Measurements from ENCODE around the gene TAF11. TPM values are rescaled to one million over a fixed set of nuclear protein-coding genes. Genes with fewer than 3 reads are reported as not detected.
A peak's percentile ranks its signal among the peaks of the same experiment; 100 is the strongest.
"Not testable (repeated sequence)": the region's sequence is repeated elsewhere in the genome, so short reads cannot be mapped to it uniquely, and the experiment has no call there.

The TAF11 gene, protein sequence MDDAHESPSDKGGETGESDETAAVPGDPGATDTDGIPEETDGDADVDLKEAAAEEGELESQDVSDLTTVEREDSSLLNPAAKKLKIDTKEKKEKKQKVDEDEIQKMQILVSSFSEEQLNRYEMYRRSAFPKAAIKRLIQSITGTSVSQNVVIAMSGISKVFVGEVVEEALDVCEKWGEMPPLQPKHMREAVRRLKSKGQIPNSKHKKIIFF
- 10 to 100 TPM; 25.3 to 26.1 TPM for total RNA-seq
- 10 to 100 TPM; 16.5 to 19.8 TPM for polyA plus RNA-seq

DNA sequence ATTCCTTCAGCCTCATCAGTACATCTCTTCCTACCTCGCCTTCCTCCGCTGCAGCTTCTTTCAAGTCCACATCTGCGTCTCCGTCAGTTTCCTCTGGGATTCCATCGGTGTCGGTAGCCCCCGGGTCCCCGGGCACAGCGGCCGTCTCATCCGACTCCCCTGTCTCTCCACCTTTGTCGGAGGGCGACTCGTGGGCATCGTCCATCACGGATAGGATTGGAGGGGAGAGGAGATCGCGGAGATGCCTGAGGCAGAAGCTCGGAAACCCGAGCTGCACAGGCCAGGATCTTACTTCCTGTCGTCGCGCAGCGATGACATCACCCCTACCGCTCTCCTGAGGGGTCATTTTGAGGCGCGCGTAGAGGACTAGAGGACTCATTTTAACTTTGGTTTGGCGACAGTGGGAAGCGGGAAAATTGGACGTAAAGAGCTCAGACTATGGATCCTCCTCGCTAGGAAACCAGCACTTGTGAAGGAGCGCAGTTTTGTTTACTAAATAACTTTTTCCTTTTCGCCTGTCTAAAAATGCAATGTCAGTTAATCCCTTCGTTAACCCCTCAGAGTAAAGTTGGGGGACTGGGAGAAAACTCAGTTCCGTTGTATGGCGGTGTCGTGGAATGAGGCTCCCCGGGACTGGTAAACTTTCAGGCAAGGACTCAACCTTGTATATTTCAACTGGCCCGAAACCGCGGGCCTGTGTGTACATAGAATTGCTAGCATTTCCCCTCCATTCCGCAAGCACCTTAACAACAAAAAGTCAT is at the start of gene TAF11:
Gene TAF11, minus strand, starts transcription at position 290 of the 761 bp plus-strand sequence. Its CDS starts 85 bp downstream, at position 205.
- POLR2A ChIA-PET (ENCODE audit: partially characterized antibody): interaction anchor here (0.8 to 3.9 kb wide), 17 partner anchors 9 to 651 kb away, joined by 3 to 50 read pairs (median 6); partner anchors contain the start of genes BLTP3A, HMGA1, ILRUN and SNRPC
- H3K4me1 Mint-ChIP-seq: peaks cover 31 to 65% (median 52%) of the 10 kb centered on the region in 4 donors

DNA sequence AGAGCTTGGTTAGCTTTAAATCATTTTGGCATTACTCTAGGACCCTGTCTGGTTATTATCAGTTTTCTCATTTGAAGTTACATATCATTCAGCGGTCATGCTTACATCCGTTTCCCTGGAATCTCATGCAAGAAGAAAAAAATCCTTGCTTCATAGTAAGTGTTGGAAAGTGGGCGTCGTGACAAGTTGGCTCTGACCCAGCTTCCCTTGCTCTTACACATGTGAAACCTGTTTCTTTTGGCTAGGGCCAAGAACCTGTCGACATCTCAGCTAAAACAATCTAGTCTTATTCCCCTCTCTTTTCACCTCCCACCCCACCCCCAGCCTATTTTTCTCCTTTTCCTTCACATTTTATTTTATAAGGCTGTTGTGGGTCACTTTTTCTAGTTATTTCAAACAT is 46.7 kb upstream of the TAF11 start:
- no peaks in the 10 kb centered on the region for H3K27me3 ChIP-seq (ENCODE audit: insufficient read depth, low read length)
- H3K4me3 ChIP-seq (ENCODE audit: low read length in 2 of 2): no peak overlapping the region
- no peaks in the 10 kb centered on the region for H3K4me1 ChIP-seq (ENCODE audit: insufficient read depth, low read length)
- H3K36me3 ChIP-seq (ENCODE audit: insufficient read depth, low read length): no peaks in the 10 kb centered on the region
- no peaks in the 10 kb centered on the region for H3K9me3 Mint-ChIP-seq
- no peak overlapping the region for H3K27ac Mint-ChIP-seq
- H3K9me3 ChIP-seq (ENCODE audit: control insufficient read depth in 1 of 2, low read length in 2 of 2): no peaks in the 10 kb centered on the region
- intact Hi-C loops (cut with micrococcal nuclease): no loop called here
- ChIA-PET POLR2A (ENCODE audit: partially characterized antibody) (no interaction called here), CTCF (ENCODE audit: partially characterized antibody) (no interaction called here)
- H3K27ac ChIP-seq (ENCODE audit: low read depth, low read length): no peak overlapping the region
- no peak overlapping the region for H3K4me3 Mint-ChIP-seq
- no peaks in the 10 kb centered on the region for H3K27me3 Mint-ChIP-seq
- DNase-seq: no peak
- H3K36me3 Mint-ChIP-seq: peaks cover 0 to 13% of the 10 kb centered on the region in 2 donors
- peaks cover 0 to 5% (median 1%) of the 10 kb centered on the region in 4 donors for H3K4me1 Mint-ChIP-seq

More for the DNA sequence above, at the start of gene TAF11:
- CTCF ChIA-PET (ENCODE audit: partially characterized antibody): interaction anchor here (0.6 to 1.4 kb wide), 5 partner anchors 9 to 252 kb away, joined by 3 to 7 read pairs (median 3); partner anchors contain the start of gene SNRPC
- peaks cover 0 to 2% (median 0%) of the 10 kb centered on the region in 8 donors for H3K9me3 Mint-ChIP-seq
- intact Hi-C loops (cut with micrococcal nuclease): loop anchor here (1.0 to 10.0 kb wide), 3 partner anchors 96 to 367 kb away; partner anchors contain the start of genes BLTP3A and ZNF76
- Histone ChIP-seq H3K27ac (ENCODE audit: low read depth, low read length) (peak within 1 kb of the TSS; percentile 94), H3K27me3 (ENCODE audit: insufficient read depth, low read length) (no peaks in the 10 kb centered on the region), H3K4me3 (ENCODE audit: low read length in 2 of 2) (peak within 1 kb of the TSS; percentile 70 to 91), H3K9me3 (ENCODE audit: control insufficient read depth in 1 of 2, low read length in 2 of 2) (no peaks in the 10 kb centered on the region), H3K4me1 (ENCODE audit: insufficient read depth, low read length) (peaks cover 31% of the 10 kb centered on the region), H3K36me3 (ENCODE audit: insufficient read depth, low read length) (no peaks in the 10 kb centered on the region)
- peak within 1 kb of the TSS; percentile 97 to 100 (median 99) for H3K4me3 Mint-ChIP-seq
- peak; percentile 87 to 93 (median 88) for DNase-seq
- H3K27ac Mint-ChIP-seq: peak within 1 kb of the TSS; percentile 95 to 100 (median 99)
- H3K27me3 Mint-ChIP-seq: no peaks in the 10 kb centered on the region
- H3K36me3 Mint-ChIP-seq: peaks cover 23 to 46% of the 10 kb centered on the region in 2 donors

DNA sequence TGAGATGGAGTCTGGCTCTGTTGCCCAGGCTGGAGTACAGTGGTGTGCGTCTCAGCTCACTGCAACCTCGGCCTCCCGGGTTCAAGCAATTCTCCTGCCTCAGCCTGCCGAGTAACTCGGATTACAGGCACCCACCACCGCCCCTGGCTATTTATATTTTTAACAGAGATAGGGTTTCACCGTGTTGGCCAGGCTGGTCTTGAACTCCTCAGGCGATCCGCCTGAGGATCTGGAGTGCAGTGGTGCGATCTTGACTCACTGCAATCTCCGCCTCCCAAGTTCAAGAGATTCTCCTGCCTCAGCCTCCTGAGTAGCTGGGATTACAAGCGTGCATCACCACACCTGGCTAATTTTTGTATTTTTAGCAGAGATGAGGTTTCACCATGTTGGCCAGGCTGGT is 44.4 kb upstream of the TAF11 start:
- CTCF ChIA-PET (ENCODE audit: partially characterized antibody); H3K4me3 ChIP-seq (ENCODE audit: low read length in 2 of 2); H3K27me3 ChIP-seq (ENCODE audit: insufficient read depth, low read length); H3K36me3 ChIP-seq (ENCODE audit: insufficient read depth, low read length); H3K9me3 ChIP-seq (ENCODE audit: control insufficient read depth in 1 of 2, low read length in 2 of 2); H3K27me3 Mint-ChIP-seq; H3K9me3 Mint-ChIP-seq; H3K4me3 Mint-ChIP-seq; H3K27ac ChIP-seq (ENCODE audit: low read depth, low read length); DNase-seq; intact Hi-C loops (cut with micrococcal nuclease); H3K4me1 Mint-ChIP-seq; H3K4me1 ChIP-seq (ENCODE audit: insufficient read depth, low read length); POLR2A ChIA-PET (ENCODE audit: partially characterized antibody); H3K27ac Mint-ChIP-seq: not testable (repeated sequence)
- H3K36me3 Mint-ChIP-seq: peaks cover 0 to 13% of the 10 kb centered on the region in 2 donors

DNA sequence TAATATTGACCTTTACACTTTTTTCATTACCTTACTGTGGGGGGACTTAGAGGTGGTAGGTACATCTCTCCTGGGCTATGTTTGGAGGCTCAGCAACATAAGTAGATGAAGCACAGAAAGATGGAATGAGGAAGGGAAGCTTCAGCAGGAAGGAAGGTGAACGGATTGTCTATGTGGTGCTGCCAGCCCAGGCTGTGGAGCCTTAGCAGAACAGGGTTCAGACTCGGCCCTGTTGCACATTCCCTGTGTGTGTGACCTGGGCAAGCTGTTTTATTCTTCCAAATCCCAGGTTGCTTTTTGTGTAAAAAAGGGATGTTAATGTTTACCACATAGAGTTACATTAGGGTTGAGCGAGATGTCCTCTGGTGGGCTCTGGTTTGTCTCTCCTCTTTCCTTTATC is 42.4 kb upstream of the TAF11 start:
- intact Hi-C loops (cut with micrococcal nuclease): no loop called here
- no peaks in the 10 kb centered on the region for H3K9me3 ChIP-seq (ENCODE audit: control insufficient read depth in 1 of 2, low read length in 2 of 2)
- H3K36me3 Mint-ChIP-seq: peaks cover 0 to 13% of the 10 kb centered on the region in 2 donors
- no peaks in the 10 kb centered on the region for H3K9me3 Mint-ChIP-seq
- no peak overlapping the region for H3K27ac ChIP-seq (ENCODE audit: low read depth, low read length)
- no peak for DNase-seq
- peaks cover 0 to 3% (median under 1%) of the 10 kb centered on the region in 4 donors for H3K4me1 Mint-ChIP-seq
- POLR2A ChIA-PET (ENCODE audit: partially characterized antibody): no interaction called here
- no peaks in the 10 kb centered on the region for H3K27me3 ChIP-seq (ENCODE audit: insufficient read depth, low read length)
- no peaks in the 10 kb centered on the region for H3K27me3 Mint-ChIP-seq
- no peak overlapping the region for H3K27ac Mint-ChIP-seq
- H3K4me3 Mint-ChIP-seq: no peak overlapping the region
- H3K4me3 ChIP-seq (ENCODE audit: low read length in 2 of 2): no peak overlapping the region
- no peaks in the 10 kb centered on the region for H3K4me1 ChIP-seq (ENCODE audit: insufficient read depth, low read length)
- CTCF ChIA-PET (ENCODE audit: partially characterized antibody): interaction anchor here (0.6 kb wide), 1 partner anchor 500 kb away, joined by 3 read pairs; no protein-coding TSS in a partner anchor
- H3K36me3 ChIP-seq (ENCODE audit: insufficient read depth, low read length): no peaks in the 10 kb centered on the region

DNA sequence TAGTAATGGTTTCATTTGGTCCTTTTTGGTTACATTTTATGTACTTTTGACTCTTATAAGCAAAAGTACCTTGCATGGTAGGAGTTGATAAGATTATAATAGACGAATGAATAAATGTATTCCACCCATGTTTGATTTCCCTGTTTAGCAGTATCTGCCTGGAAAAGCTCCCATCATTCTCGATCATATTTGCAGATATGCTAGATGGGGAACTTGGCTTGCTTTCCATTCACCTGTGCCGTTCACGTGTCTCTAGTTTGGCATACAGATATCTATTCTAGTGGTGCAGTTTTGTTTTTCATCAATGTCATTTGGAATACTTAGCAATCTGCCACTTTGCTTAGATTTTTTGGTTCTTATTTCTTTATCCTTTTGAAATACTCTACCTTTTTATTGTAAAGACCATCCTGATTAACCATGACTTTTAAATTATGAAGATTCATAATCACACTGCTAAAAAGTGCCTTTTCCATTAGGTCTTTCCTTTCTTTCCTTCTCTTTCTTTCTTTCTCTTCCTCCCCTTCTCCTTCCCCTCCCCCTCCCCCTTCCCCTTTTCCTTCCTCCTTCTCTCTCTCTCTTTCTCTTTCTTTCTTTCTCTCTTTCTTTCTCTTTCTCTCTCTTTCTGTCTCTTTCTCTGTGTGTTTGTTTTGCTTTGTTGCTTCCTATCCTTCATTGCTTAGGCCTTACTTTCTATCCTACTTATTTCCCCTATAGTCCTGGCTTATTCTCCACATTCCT is 41.6 kb upstream of the TAF11 start:
- ChIA-PET CTCF (ENCODE audit: partially characterized antibody) (no interaction called here), POLR2A (ENCODE audit: partially characterized antibody) (no interaction called here)
- H3K27ac Mint-ChIP-seq: peak overlapping the region in 2 of 7 donors; percentile 34 to 49

DNA sequence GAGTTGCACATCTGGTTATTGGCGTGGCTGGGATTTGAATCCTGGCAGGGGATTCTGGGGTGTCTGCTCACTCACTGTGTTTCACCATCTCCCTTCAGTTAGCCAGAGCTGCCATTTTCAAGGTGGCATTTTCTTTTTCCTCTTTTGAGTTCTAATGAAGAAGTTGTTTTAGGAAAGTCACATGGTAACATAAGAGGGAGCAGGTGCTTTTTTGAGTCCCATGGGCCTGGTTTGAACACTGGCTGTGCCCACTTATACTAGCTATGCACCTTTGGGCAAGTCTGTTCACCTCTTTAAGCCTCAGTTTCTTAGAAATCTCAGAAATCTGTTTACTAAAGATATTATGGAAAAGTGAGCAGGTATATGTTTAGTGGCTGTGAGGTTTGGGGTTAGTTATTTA is 40.9 kb upstream of the TAF11 start:
- ChIA-PET POLR2A (ENCODE audit: partially characterized antibody) (no interaction called here), CTCF (ENCODE audit: partially characterized antibody) (no interaction called here)
- Mint-ChIP-seq H3K27me3 (no peaks in the 10 kb centered on the region), H3K36me3 (peaks cover 0 to 13% of the 10 kb centered on the region in 2 donors), H3K9me3 (no peaks in the 10 kb centered on the region), H3K4me1 (peaks cover 0 to 3% (median under 1%) of the 10 kb centered on the region in 4 donors), H3K27ac (peak overlapping the region in 2 of 7 donors; percentile 20 to 49), H3K4me3 (no peak overlapping the region)
- H3K36me3 ChIP-seq (ENCODE audit: insufficient read depth, low read length): no peaks in the 10 kb centered on the region
- H3K27me3 ChIP-seq (ENCODE audit: insufficient read depth, low read length): no peaks in the 10 kb centered on the region
- intact Hi-C loops (cut with micrococcal nuclease): no loop called here
- no peaks in the 10 kb centered on the region for H3K4me1 ChIP-seq (ENCODE audit: insufficient read depth, low read length)
- H3K27ac ChIP-seq (ENCODE audit: low read depth, low read length): no peak overlapping the region
- no peak overlapping the region for H3K4me3 ChIP-seq (ENCODE audit: low read length in 2 of 2)
- H3K9me3 ChIP-seq (ENCODE audit: control insufficient read depth in 1 of 2, low read length in 2 of 2): no peaks in the 10 kb centered on the region
- DNase-seq: no peak

More for the DNA sequence above, 41.6 kb upstream of the TAF11 start:
- Histone ChIP-seq H3K27ac (ENCODE audit: low read depth, low read length) (no peak overlapping the region), H3K27me3 (ENCODE audit: insufficient read depth, low read length) (no peaks in the 10 kb centered on the region), H3K36me3 (ENCODE audit: insufficient read depth, low read length) (no peaks in the 10 kb centered on the region), H3K4me1 (ENCODE audit: insufficient read depth, low read length) (no peaks in the 10 kb centered on the region), H3K4me3 (ENCODE audit: low read length in 2 of 2) (no peak overlapping the region), H3K9me3 (ENCODE audit: control insufficient read depth in 1 of 2, low read length in 2 of 2) (no peaks in the 10 kb centered on the region)
- H3K4me3 Mint-ChIP-seq: no peak overlapping the region
- no peaks in the 10 kb centered on the region for H3K9me3 Mint-ChIP-seq
- peaks cover 0 to 13% of the 10 kb centered on the region in 2 donors for H3K36me3 Mint-ChIP-seq
- no peaks in the 10 kb centered on the region for H3K27me3 Mint-ChIP-seq
- peaks cover 0 to 3% (median under 1%) of the 10 kb centered on the region in 4 donors for H3K4me1 Mint-ChIP-seq
- intact Hi-C loops (cut with micrococcal nuclease): no loop called here
- no peak for DNase-seq

DNA sequence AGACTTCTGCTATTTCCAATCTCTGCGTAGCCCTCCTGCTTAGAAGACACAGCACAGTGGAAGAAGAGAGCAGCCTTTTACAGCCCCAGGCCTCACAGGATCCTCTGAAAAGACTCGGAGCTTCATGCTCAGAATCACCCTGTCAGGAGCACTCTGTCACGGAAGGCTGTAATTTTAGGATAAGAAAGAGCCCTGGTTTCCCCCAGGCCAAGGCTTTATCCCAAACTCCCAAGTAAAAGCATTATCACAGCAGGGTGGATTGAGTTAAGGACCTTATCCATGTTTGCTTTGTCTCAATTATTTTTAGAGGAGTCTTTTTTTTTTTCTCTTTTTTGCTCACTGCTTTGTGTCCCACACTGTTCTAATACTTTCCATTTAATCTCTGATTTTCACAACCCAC is 40.4 kb upstream of the TAF11 start:
- Histone ChIP-seq H3K9me3 (ENCODE audit: control insufficient read depth in 1 of 2, low read length in 2 of 2) (no peaks in the 10 kb centered on the region), H3K36me3 (ENCODE audit: insufficient read depth, low read length) (no peaks in the 10 kb centered on the region), H3K27ac (ENCODE audit: low read depth, low read length) (no peak overlapping the region), H3K4me3 (ENCODE audit: low read length in 2 of 2) (no peak overlapping the region), H3K4me1 (ENCODE audit: insufficient read depth, low read length) (no peaks in the 10 kb centered on the region), H3K27me3 (ENCODE audit: insufficient read depth, low read length) (no peaks in the 10 kb centered on the region)
- H3K4me1 Mint-ChIP-seq: peaks cover 0 to 3% (median under 1%) of the 10 kb centered on the region in 4 donors
- H3K4me3 Mint-ChIP-seq: no peak overlapping the region
- peaks cover 0 to 13% of the 10 kb centered on the region in 2 donors for H3K36me3 Mint-ChIP-seq
- H3K27ac Mint-ChIP-seq: peak overlapping the region in 1 of 7 donors; percentile 20
- CTCF ChIA-PET (ENCODE audit: partially characterized antibody): no interaction called here
- intact Hi-C loops (cut with micrococcal nuclease): no loop called here
- no peak for DNase-seq
- no peaks in the 10 kb centered on the region for H3K9me3 Mint-ChIP-seq
- POLR2A ChIA-PET (ENCODE audit: partially characterized antibody): no interaction called here
- H3K27me3 Mint-ChIP-seq: no peaks in the 10 kb centered on the region
